Mesothelial cell of epicardium (in vitro differentiated cells): ENCODE measurements around the gene IL2. TPM values are rescaled to one million over a fixed set of nuclear protein-coding genes. Genes with fewer than 3 reads are reported as not detected.

ENCODE experiments used
- DNase-seq, 2 experiments: peaks; one replicate each; pipeline ENCODE4 v3.0.0; 2021; ENCODE audit warnings: low spot score in 2 of 2; ENCODE audit not compliant: unreplicated experiment in 2 of 2
- H3K27ac Mint-ChIP-seq: 2 replicates; pipeline ENCODE4 v1.8.0; 2021; ENCODE audit warnings: mixed read lengths
- H3K27me3 Mint-ChIP-seq: 2 replicates; pipeline ENCODE4 v1.8.0; 2021; ENCODE audit warnings: low read depth, mixed read lengths
- H3K36me3 Mint-ChIP-seq: 2 replicates; pipeline ENCODE4 v1.8.0; 2021; ENCODE audit warnings: mixed read lengths
- H3K4me1 Mint-ChIP-seq: 2 replicates; pipeline ENCODE4 v1.8.0; 2021; ENCODE audit warnings: mixed read lengths
- H3K4me3 Mint-ChIP-seq: 2 replicates; pipeline ENCODE4 v1.8.0; 2021; ENCODE audit warnings: mild to moderate bottlenecking, moderate library complexity, mixed read lengths
- H3K9me3 Mint-ChIP-seq: 2 replicates; pipeline ENCODE4 v1.8.0; 2021; ENCODE audit warnings: mixed read lengths
- CTCF ChIP-seq: fragments of 200-600 bp; sonication (generic); IDR thresholded peaks from one replicate; pipeline ENCODE4 v1.5.0; 2021; ENCODE audit warnings: antibody characterized with exemption; ENCODE audit not compliant: unreplicated experiment
- total RNA-seq: library from RNA; stranded (reverse); gene quantifications from 3 replicates; pipeline ENCODE4 v1.2.1, GENCODE V29; 2021

IL2 gene
- total RNA-seq, 1 donor from 2014 or later, result not detected

DNA sequence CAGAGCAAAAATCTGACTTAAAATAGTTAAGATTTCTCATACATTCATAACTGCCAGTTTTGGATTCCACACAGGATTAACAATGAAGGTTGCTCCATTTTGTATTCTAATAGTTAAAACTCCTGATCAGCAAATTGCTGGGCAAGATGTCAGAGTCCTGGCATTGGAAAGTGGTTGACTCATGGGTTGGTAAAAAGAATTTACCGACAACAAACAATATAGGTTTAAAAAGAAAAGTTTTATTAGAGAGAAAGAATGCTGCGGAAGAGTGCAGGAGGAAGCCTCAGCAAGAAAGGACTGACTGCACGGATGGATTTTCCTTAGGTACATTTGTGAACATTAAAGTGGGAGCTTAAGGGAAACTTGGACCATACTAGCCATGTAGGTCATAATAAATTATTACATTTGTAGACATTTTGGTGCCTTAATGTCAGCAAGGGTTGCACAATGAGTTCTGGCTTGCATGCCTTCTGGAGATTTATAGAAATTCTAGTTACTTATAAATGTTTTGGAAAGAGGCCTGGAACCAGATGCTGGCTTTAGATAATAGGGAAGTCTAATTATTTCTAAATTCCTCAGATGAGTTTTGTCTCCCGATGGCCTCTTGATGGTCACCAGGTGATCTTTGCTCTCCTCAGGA, 25.4 kb upstream of the IL2 start:
- Mint-ChIP-seq H3K4me3 (no peak overlapping the region), H3K36me3 (no peaks in the 10 kb centered on the region), H3K9me3 (peaks cover 4% of the 10 kb centered on the region), H3K4me1 (peaks cover 24% of the 10 kb centered on the region), H3K27ac (peak overlapping the region; percentile 39), H3K27me3 (no peaks in the 10 kb centered on the region)
- DNase-seq, result no peak
- TF ChIP-seq CTCF, result no peak

DNA sequence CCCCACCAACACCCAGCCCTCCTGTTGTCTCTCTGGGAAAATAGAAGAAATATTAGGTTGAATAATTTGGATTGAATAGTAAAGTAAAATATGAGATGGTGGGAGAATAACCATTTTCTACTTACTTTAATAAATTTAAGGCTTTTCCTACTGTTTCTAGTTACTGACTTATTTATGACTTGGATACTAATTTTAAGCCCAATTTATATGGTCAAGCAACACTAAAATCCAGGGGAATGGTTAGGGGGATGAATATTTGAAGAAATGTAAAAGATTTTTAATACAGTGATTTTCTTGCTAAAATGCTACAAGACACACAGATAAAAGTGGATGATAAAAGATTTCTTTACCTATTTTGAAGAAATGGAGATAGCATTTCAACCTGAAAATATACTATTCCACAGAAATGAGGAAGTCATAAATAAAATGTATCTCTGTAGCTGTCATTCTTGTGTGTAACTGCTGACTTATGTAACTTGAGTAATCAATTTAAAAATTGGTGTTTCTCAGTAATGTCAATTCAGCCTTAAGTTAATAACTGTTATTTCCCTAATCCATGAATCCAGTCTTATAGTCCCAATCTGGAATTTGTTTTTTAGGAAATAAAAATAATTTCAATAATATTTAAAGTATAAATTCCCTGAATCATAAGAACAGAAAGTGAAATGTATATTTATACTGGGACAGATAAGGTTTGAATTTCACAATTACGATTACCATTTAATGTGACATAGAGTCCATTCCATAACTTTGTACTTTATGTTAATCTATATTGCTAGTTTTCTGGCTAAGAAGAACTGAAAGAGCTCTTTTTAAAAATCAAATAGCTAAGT, 24.3 kb upstream of the IL2 start:
- no peak for DNase-seq
- H3K9me3 Mint-ChIP-seq, result peaks cover 8% of the 10 kb centered on the region
- H3K4me3 Mint-ChIP-seq, result no peak overlapping the region
- H3K36me3 Mint-ChIP-seq, result no peaks in the 10 kb centered on the region
- no peak for TF ChIP-seq CTCF
- H3K4me1 Mint-ChIP-seq, result peaks cover 24% of the 10 kb centered on the region
- H3K27me3 Mint-ChIP-seq, result no peaks in the 10 kb centered on the region
- no peak overlapping the region for H3K27ac Mint-ChIP-seq

- peak overlapping the region; percentile 55 for H3K27ac Mint-ChIP-seq
- no peaks in the 10 kb centered on the region for H3K36me3 Mint-ChIP-seq
- H3K4me3 Mint-ChIP-seq, result no peak overlapping the region
- no peaks in the 10 kb centered on the region for H3K27me3 Mint-ChIP-seq
- DNase-seq, result no peak
- peaks cover 24% of the 10 kb centered on the region for H3K4me1 Mint-ChIP-seq
- H3K9me3 Mint-ChIP-seq, result peaks cover 16% of the 10 kb centered on the region
- TF ChIP-seq CTCF, result no peak
Observed at GRCh38 chr4:122479935-122480416, 23.5 kb upstream of the IL2 start.

- Mint-ChIP-seq H3K9me3 (peaks cover 27% of the 10 kb centered on the region), H3K36me3 (no peaks in the 10 kb centered on the region), H3K4me3 (no peak overlapping the region), H3K27ac (no peak overlapping the region), H3K4me1 (peaks cover 19% of the 10 kb centered on the region), H3K27me3 (no peaks in the 10 kb centered on the region)
- TF ChIP-seq CTCF, result no peak
- no peak for DNase-seq
Observed at GRCh38 chr4:122476745-122477144, 20.2 kb upstream of the IL2 start.

GRCh38 chr4:122476126-122476525, 19.6 kb upstream of the IL2 start:
- H3K27ac Mint-ChIP-seq, result no peak overlapping the region
- H3K4me1 Mint-ChIP-seq, result peaks cover 15% of the 10 kb centered on the region
- DNase-seq, result no peak
- no peaks in the 10 kb centered on the region for H3K27me3 Mint-ChIP-seq
- H3K9me3 Mint-ChIP-seq, result peaks cover 27% of the 10 kb centered on the region
- TF ChIP-seq CTCF, result no peak
- H3K36me3 Mint-ChIP-seq, result no peaks in the 10 kb centered on the region
- no peak overlapping the region for H3K4me3 Mint-ChIP-seq
